SK-N-MC (cell line): ENCODE data around the gene CTSD.

Experiments
- EZH2 ChIP-seq: fragments of 200-600 bp; sonication (generic); IDR thresholded peaks from one replicate; pipeline ENCODE4 v1.6.1; 2017; ENCODE audit warnings: antibody characterized with exemption
- FOXP2 ChIP-seq: optimal IDR thresholded peaks from 2 replicates; pipeline ENCODE3; 2011; ENCODE audit warnings: mild to moderate bottlenecking, moderate library complexity; ENCODE audit not compliant: insufficient read depth; ENCODE audit errors: extremely low read length, control extremely low read depth

DNA sequence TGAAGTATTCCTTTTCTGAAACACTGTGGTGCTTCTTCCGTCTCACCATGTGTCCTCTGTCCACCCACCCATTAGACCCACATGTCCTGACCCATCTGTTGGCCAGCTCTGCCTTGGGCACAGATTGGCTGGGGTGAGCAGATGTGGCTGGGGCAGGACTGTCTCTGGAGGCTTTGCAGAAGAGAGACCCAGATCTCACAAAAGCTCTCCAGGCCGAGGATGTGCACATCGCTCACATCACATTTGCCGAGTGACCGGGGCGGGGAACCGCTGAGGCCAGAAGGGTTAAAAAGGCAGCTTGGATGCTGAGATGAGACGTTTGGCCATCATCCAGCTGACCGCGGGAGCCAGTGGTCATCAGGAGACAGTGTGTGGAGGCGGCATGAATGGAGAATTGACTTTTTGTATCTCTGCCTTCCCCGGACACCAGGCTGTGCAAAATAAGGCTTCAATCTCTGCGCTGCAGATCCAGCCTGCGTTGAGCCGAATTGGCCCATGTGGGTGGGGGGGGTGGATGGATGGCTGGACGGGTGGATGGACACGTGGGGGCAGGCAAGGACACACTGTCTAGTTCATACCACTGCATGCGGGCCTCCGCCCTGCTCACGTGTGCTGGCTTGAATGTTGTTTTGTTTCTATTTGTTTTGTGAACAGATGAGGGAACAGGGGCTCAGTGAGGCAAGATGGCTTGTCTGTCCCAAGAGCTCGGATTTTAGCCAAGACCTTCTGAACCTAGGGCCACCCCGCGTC is 19.4 kb downstream of the CTSD start:
- no peak for TF ChIP-seq FOXP2
- TF ChIP-seq EZH2, result no peak
